SK-N-SH treated with all-trans-retinoic acid at 6 μM for 48 hours (cell line): ENCODE results near the gene PBX4.

ENCODE experiments used
- ATAC-seq: fragments of 200-7000 bp; cut with Tn5 transposase; 3 replicates; pipeline ENCODE4 v1.9.1; 2020; ENCODE audit warnings: mild to moderate bottlenecking, moderate library complexity
- ARNTL ChIP-seq: fragments of 450-650 bp; formaldehyde crosslinking; IDR thresholded peaks from 2 replicates; pipeline ENCODE4 v1.5.0; 2020; ENCODE audit warnings: low read depth, mild to moderate bottlenecking, moderate library complexity, borderline replicate concordance
- BACH2 ChIP-seq: fragments of 250-450 bp; sonication (Bioruptor Pico); IDR thresholded peaks from 2 replicates; pipeline ENCODE4 v1.9.0; 2021; ENCODE audit warnings: mild to moderate bottlenecking, borderline replicate concordance
- CREB5 ChIP-seq: fragments of 250-450 bp; sonication (Bioruptor Pico); IDR thresholded peaks from 2 replicates; pipeline ENCODE4 v1.5.1; 2020; ENCODE audit warnings: low read depth, mild to moderate bottlenecking, moderate library complexity
- CSDC2 ChIP-seq: fragments of 250-450 bp; sonication (Bioruptor Pico); IDR thresholded peaks from 2 replicates; pipeline ENCODE4 v1.5.0; 2020; ENCODE audit warnings: mild to moderate bottlenecking, moderate library complexity
- CSRNP3 ChIP-seq: fragments of 250-450 bp; sonication (Bioruptor Pico); IDR thresholded peaks from 2 replicates; pipeline ENCODE4 v1.5.1; 2021; ENCODE audit warnings: mild to moderate bottlenecking, moderate library complexity
- ESRRG ChIP-seq: fragments of 250-450 bp; sonication (Bioruptor Pico); IDR thresholded peaks from 2 replicates; pipeline ENCODE4 v1.6.1; 2021; ENCODE audit warnings: mild to moderate bottlenecking
- GLIS3 ChIP-seq: fragments of 250-450 bp; sonication (Bioruptor Pico); IDR thresholded peaks from 2 replicates; pipeline ENCODE4 v1.5.0; 2020; ENCODE audit warnings: mild to moderate bottlenecking, moderate library complexity
- ISL1 ChIP-seq: fragments of 250-450 bp; sonication (Bioruptor Pico); IDR thresholded peaks from 2 replicates; pipeline ENCODE4 v2.1.2; 2022; ENCODE audit warnings: mild to moderate bottlenecking, moderate library complexity
- OSR1 ChIP-seq: fragments of 250-450 bp; sonication (Bioruptor Pico); IDR thresholded peaks from 2 replicates; pipeline ENCODE4 v1.8.0; 2022; ENCODE audit warnings: moderate library complexity, mild to moderate bottlenecking, inconsistent platforms
- PATZ1 ChIP-seq: fragments of 250-450 bp; sonication (Bioruptor Pico); IDR thresholded peaks from 2 replicates; pipeline ENCODE4 v1.8.0; 2020; ENCODE audit warnings: mild to moderate bottlenecking, moderate library complexity, borderline replicate concordance
- POU6F1 ChIP-seq: fragments of 250-450 bp; sonication (Bioruptor Pico); IDR thresholded peaks from 2 replicates; pipeline ENCODE4 v1.8.0; 2021; ENCODE audit warnings: low read depth, mild to moderate bottlenecking, moderate library complexity, borderline replicate concordance
- PPARA ChIP-seq: fragments of 250-450 bp; sonication (Bioruptor Pico); IDR thresholded peaks from 2 replicates; pipeline ENCODE4 v1.5.0; 2020; ENCODE audit warnings: mild to moderate bottlenecking, borderline replicate concordance
- RARB ChIP-seq: fragments of 250-450 bp; sonication (Bioruptor Pico); IDR thresholded peaks from 2 replicates; pipeline ENCODE4 v1.8.0; 2021; ENCODE audit warnings: mild to moderate bottlenecking, moderate library complexity
- SNAI2 ChIP-seq: fragments of 250-450 bp; sonication (Bioruptor Pico); IDR thresholded peaks from 2 replicates; pipeline ENCODE4 v1.5.0; 2020; ENCODE audit warnings: mild to moderate bottlenecking, moderate library complexity
- TCF4 ChIP-seq: fragments of 250-450 bp; sonication (Bioruptor Pico); IDR thresholded peaks from 2 replicates; pipeline ENCODE4 v1.8.0; 2021; ENCODE audit warnings: mild to moderate bottlenecking, moderate library complexity, borderline replicate concordance
- TOX ChIP-seq: fragments of 250-450 bp; sonication (Bioruptor Pico); IDR thresholded peaks from 2 replicates; pipeline ENCODE4 v1.8.0; 2021; ENCODE audit warnings: mild to moderate bottlenecking, moderate library complexity, borderline replicate concordance
- TSHZ2 ChIP-seq: fragments of 250-450 bp; sonication (Bioruptor Pico); IDR thresholded peaks from 2 replicates; pipeline ENCODE4 v1.5.0; 2020; ENCODE audit warnings: mild to moderate bottlenecking, moderate library complexity
- ZC3H10 ChIP-seq: fragments of 250-450 bp; sonication (Bioruptor Pico); IDR thresholded peaks from 2 replicates; pipeline ENCODE4 v1.5.1; 2021; ENCODE audit warnings: mild to moderate bottlenecking, moderate library complexity
- ZFP3 ChIP-seq: fragments of 250-450 bp; sonication (Bioruptor Pico); IDR thresholded peaks from 2 replicates; pipeline ENCODE4 v1.5.0; 2020; ENCODE audit warnings: mild to moderate bottlenecking, moderate library complexity
- ZFP30 ChIP-seq: fragments of 450-650 bp; formaldehyde crosslinking; IDR thresholded peaks from 2 replicates; pipeline ENCODE4 v1.5.0; 2022; ENCODE audit warnings: mild to moderate bottlenecking, moderate library complexity
- ZNF565 ChIP-seq: fragments of 450-650 bp; formaldehyde crosslinking; conservative IDR thresholded peaks from 2 replicates; pipeline ENCODE4 v1.5.0; 2020; ENCODE audit warnings: low read depth, mild to moderate bottlenecking, moderate library complexity
- ZNF70 ChIP-seq: fragments of 450-650 bp; formaldehyde crosslinking; IDR thresholded peaks from 2 replicates; pipeline ENCODE4 v1.5.0; 2020; ENCODE audit warnings: mild to moderate bottlenecking, moderate library complexity
- ZNF8 ChIP-seq: fragments of 450-650 bp; formaldehyde crosslinking; IDR thresholded peaks from 2 replicates; pipeline ENCODE4 v1.5.0; 2020; ENCODE audit warnings: mild to moderate bottlenecking, moderate library complexity

PBX4 gene

GRCh38 chr19:19631346-19631745 lies 12.9 kb upstream of the PBX4 start:
- ATAC-seq: no peak
- TF ChIP-seq TSHZ2 (CRISPR knock-in tag) (no peak), ESRRG (CRISPR knock-in tag) (no peak), ARNTL (CRISPR knock-in tag) (no peak), BACH2 (CRISPR knock-in tag) (no peak), ZNF8 (CRISPR knock-in tag) (no peak), RARB (CRISPR knock-in tag) (no peak), ZC3H10 (CRISPR knock-in tag) (no peak), ZNF70 (CRISPR knock-in tag) (no peak)

GRCh38 chr19:19630426-19630825 lies 11.9 kb upstream of the PBX4 start:
- TF ChIP-seq CSRNP3 (CRISPR knock-in tag) (no peak), ARNTL (CRISPR knock-in tag) (no peak), ZFP3 (CRISPR knock-in tag) (no peak), ZNF8 (CRISPR knock-in tag) (no peak), CREB5 (CRISPR knock-in tag) (no peak), GLIS3 (no peak), ZFP30 (no peak), RARB (CRISPR knock-in tag) (no peak), SNAI2 (CRISPR knock-in tag) (no peak), POU6F1 (CRISPR knock-in tag) (no peak), ZNF565 (CRISPR knock-in tag) (no peak), CSDC2 (CRISPR knock-in tag) (no peak), TOX (CRISPR knock-in tag) (no peak), PPARA (CRISPR knock-in tag) (no peak)
- no peak for ATAC-seq

- no peak for ATAC-seq
- TF ChIP-seq TOX (CRISPR knock-in tag) (no peak), TSHZ2 (CRISPR knock-in tag) (no peak), ZNF8 (CRISPR knock-in tag) (no peak), GLIS3 (no peak), CREB5 (CRISPR knock-in tag) (no peak), ARNTL (CRISPR knock-in tag) (no peak), RARB (CRISPR knock-in tag) (no peak), POU6F1 (CRISPR knock-in tag) (no peak), ZFP3 (CRISPR knock-in tag) (no peak), PATZ1 (CRISPR knock-in tag) (no peak), ZNF70 (CRISPR knock-in tag) (no peak), ZC3H10 (CRISPR knock-in tag) (no peak), OSR1 (no peak), ISL1 (no peak), TCF4 (CRISPR knock-in tag) (no peak)
Observed at GRCh38 chr19:19630062-19630414, 11.6 kb upstream of the PBX4 start.
